ENCODE measurements around the gene NUDT22.

The NUDT22 gene

GRCh38 chr11:64267207-64267945 is 41.3 kb downstream of the NUDT22 start:
- TF ChIP-seq, protein P1, sequence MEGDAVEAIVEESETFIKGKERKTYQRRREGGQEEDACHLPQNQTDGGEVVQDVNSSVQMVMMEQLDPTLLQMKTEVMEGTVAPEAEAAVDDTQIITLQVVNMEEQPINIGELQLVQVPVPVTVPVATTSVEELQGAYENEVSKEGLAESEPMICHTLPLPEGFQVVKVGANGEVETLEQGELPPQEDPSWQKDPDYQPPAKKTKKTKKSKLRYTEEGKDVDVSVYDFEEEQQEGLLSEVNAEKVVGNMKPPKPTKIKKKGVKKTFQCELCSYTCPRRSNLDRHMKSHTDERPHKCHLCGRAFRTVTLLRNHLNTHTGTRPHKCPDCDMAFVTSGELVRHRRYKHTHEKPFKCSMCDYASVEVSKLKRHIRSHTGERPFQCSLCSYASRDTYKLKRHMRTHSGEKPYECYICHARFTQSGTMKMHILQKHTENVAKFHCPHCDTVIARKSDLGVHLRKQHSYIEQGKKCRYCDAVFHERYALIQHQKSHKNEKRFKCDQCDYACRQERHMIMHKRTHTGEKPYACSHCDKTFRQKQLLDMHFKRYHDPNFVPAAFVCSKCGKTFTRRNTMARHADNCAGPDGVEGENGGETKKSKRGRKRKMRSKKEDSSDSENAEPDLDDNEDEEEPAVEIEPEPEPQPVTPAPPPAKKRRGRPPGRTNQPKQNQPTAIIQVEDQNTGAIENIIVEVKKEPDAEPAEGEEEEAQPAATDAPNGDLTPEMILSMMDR (IDR thresholded peaks at IDR 0.05; ENCODE audit: control insufficient read depth, extremely low read depth, insufficient read depth), result no peak
- no peak overlapping the region for H3K4me3 ChIP-seq (ENCODE audit: low read depth, low read length)
- DNase-seq (ENCODE audit: low read depth), result no peak

GRCh38 chr11:64268025-64268892 is 42.2 kb downstream of the NUDT22 start:
- TF ChIP-seq, protein P1 (IDR thresholded peaks at IDR 0.05; ENCODE audit: control insufficient read depth, extremely low read depth, insufficient read depth), result no peak
- no peak for DNase-seq (ENCODE audit: low read depth)
- H3K4me3 ChIP-seq (ENCODE audit: low read depth, low read length), result peak overlapping the region; percentile 59

- DNase-seq (ENCODE audit: low read depth), result no peak
- TF ChIP-seq, protein P1 (IDR thresholded peaks at IDR 0.05; ENCODE audit: control insufficient read depth, extremely low read depth, insufficient read depth), result no peak
- peak overlapping the region; percentile 59 for H3K4me3 ChIP-seq (ENCODE audit: low read depth, low read length)
These were observed 42.9 kb downstream of the NUDT22 start for GRCh38 chr11:64268893-64269539.

DNA sequence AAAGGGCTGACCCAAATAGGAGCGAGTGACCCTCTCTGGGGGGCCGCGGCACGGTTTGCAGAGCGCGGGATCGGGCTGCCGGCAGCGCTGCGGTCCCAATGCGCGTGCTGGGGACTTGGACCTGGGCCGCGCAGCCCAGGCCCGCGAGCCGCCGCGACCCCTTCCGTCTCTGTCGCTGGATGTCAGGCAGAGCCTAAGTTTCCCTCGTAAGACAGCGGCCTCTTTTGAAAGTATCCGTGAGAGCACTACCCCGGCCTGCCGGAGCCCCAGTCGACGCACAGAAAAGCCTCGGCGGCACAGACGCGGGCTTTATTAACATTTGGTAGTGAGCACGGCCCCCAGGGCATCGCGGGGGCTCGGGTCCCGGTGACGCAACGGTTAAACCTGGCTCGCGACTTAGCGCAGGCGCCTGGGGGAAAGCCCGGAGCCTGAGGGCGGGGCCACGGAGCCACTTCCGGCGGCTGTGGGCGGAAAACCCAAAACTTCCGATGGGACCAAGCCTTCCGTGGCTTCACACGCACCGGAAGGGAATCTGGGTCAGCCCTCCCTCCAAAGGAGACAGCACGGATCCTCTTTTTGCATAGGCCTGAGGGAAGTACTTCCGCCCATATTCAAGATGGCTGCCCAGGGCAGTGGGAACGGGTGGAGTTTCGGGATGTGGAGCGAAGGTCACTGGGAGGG is 43.6 kb downstream of the NUDT22 start:
- TF ChIP-seq, protein P1 (IDR thresholded peaks at IDR 0.05; ENCODE audit: control insufficient read depth, extremely low read depth, insufficient read depth), result no peak
- peak; percentile 100 for DNase-seq (ENCODE audit: low read depth)
- peak overlapping the region; percentile 59 for H3K4me3 ChIP-seq (ENCODE audit: low read depth, low read length)

DNA sequence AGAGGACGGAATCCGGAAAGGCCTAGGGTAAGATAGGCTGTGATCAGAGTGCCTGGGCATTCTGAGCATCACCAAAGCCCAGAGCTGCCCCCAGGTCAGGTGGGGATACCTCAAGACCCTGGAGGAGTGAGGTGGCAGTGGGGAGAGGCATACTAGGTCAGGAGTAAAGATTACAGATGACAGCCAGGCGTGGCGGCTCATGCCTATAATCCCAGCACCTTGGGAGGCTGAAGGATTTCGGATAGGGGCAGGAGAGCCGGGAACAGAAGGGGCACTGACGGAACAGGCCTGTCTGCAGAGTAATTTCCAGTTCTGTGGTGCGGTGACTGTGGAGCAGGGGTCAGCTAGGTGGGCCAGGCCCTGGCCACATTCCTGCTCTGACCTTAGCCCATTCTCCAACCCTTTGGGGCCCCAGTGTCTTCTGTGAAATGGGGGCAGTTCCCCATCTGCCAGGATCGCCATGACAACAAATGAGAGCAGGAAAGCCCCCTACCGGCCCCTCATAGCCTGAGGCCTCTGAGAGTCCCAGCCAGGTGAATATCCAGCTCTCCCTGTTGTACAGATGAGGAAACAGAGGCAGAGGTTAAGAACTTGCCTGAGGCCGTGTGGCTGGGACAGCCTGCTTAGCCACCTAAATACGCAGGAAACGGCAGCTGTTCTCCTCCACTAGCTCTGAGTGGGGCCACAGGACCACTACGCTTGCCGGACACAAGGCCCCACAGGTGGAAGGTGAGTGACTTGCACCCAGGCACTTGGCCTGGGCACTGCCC is 49.1 kb downstream of the NUDT22 start:
- TF ChIP-seq, protein P1 (IDR thresholded peaks at IDR 0.05; ENCODE audit: control insufficient read depth, extremely low read depth, insufficient read depth), result no peak
- H3K4me3 ChIP-seq (ENCODE audit: low read depth, low read length), result no peak overlapping the region
- DNase-seq (ENCODE audit: low read depth), result no peak

DNA sequence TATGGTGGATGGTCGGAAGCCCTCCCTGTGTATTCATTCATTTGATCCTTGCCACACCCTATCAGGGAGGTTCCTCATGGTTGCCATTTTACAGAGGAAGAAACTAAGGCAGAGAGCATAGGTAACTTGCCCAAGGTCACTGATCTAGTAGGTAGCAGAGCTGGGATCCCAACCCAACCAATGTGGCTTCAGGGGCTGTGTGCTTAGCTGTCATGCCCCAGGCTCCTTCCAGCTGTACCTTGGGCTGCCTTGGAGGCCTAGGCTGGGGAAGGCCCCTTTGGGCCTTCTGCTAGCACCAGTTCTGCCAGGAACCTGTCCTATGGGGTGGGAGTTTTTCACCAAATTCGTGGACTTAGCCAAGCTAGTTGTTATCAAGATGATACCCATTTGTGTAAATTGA is 49.8 kb downstream of the NUDT22 start:
- no peak overlapping the region for H3K4me3 ChIP-seq (ENCODE audit: low read depth, low read length)
- no peak for DNase-seq (ENCODE audit: low read depth)
- TF ChIP-seq, protein P1 (IDR thresholded peaks at IDR 0.05; ENCODE audit: control insufficient read depth, extremely low read depth, insufficient read depth), result no peak

Data from LNCaP clone FGC (cell line).